IMR-90 (cell line): ENCODE results near the gene KCNG4. TPM values are rescaled to one million over a fixed set of nuclear protein-coding genes. Genes with fewer than 3 reads are reported as not detected.

ENCODE experiments used
- ATAC-seq: fragments of 200-7000 bp; cut with Tn5 transposase; 2 replicates; pipeline ENCODE4 v1.9.1; 2020; ENCODE audit warnings: low read depth, mild to moderate bottlenecking, moderate library complexity
- BruUV-seq: library from RNA; stranded (reverse); fragments of 400-500 nt; replicated peaks from 2 replicates; lab custom pipeline; 2021; lab: Mats Ljungman, UMichigan
- CTCF ChIA-PET: fragments of 300-600 bp; formaldehyde crosslinking; extraction: SDS; loops from one replicate; lab custom pipeline; 2021; ENCODE audit warnings: antibody characterized with exemption; lab: Yijun Ruan, JAX
- POLR2A ChIA-PET: fragments of 300-600 bp; sonication (Branson Sonifier 250); formaldehyde crosslinking; loops from one replicate; lab custom pipeline; 2022; ENCODE audit warnings: antibody characterized with exemption; ENCODE audit not compliant: unreplicated experiment; lab: Charles Lee
- DNase-seq: peaks from one replicate; pipeline ENCODE4 v3.0.0; 2013
- H2AFZ ChIP-seq: replicated peaks from 2 replicates; pipeline ENCODE3; 2013; ENCODE audit warnings: low read length, mild to moderate bottlenecking; ENCODE audit not compliant: poor library complexity
- H2AK5ac ChIP-seq: 2 replicates; pipeline ENCODE4 v1.6.1; 2013; ENCODE audit warnings: low read depth, low read length, inconsistent platforms
- H2AK9ac ChIP-seq: replicated peaks from 2 replicates; pipeline ENCODE3; 2013; ENCODE audit warnings: mild to moderate bottlenecking, low read depth, low read length, moderate library complexity; ENCODE audit not compliant: poor library complexity
- H2BK120ac ChIP-seq: 2 replicates; pipeline ENCODE4 v1.6.1; 2013; ENCODE audit warnings: low read depth, low read length, inconsistent platforms
- H2BK15ac ChIP-seq: 3 replicates; pipeline ENCODE4 v1.6.1; 2013; ENCODE audit warnings: low read depth, low read length, inconsistent platforms
- H2BK20ac ChIP-seq: 2 replicates; pipeline ENCODE4 v1.6.1; 2013; ENCODE audit warnings: low read depth, mild to moderate bottlenecking, inconsistent platforms, low read length, moderate library complexity
- H2BK5ac ChIP-seq: 2 replicates; pipeline ENCODE4 v1.6.1; 2013; ENCODE audit warnings: mild to moderate bottlenecking, low read depth, low read length, inconsistent platforms; ENCODE audit not compliant: poor library complexity, severe bottlenecking
- H3K14ac ChIP-seq: replicated peaks from 2 replicates; pipeline ENCODE4 v1.6.1; 2013; ENCODE audit warnings: low read depth, low read length, inconsistent platforms
- H3K18ac ChIP-seq: 2 replicates; pipeline ENCODE4 v1.6.1; 2013; ENCODE audit warnings: low read depth, low read length, control low read depth
- H3K23ac ChIP-seq: 2 replicates; pipeline ENCODE4 v1.6.1; 2013; ENCODE audit warnings: low read depth, low read length, inconsistent platforms
- H3K27ac ChIP-seq: 2 replicates; pipeline ENCODE4 v1.5.1; 2013; ENCODE audit warnings: mild to moderate bottlenecking, control low read depth, low read length; ENCODE audit not compliant: insufficient read depth
- H3K27me3 ChIP-seq: 2 replicates; pipeline ENCODE4 v1.6.1; 2013; ENCODE audit warnings: low read length; ENCODE audit not compliant: control insufficient read depth, insufficient read depth
- H3K36me3 ChIP-seq: 2 replicates; pipeline ENCODE4 v1.6.1; 2013; ENCODE audit warnings: low read length, mixed read lengths; ENCODE audit not compliant: control insufficient read depth, insufficient read depth
- H3K4ac ChIP-seq: 2 replicates; pipeline ENCODE4 v1.6.1; 2013; ENCODE audit warnings: low read depth, low read length, inconsistent platforms
- H3K4me1 ChIP-seq: 2 replicates; pipeline ENCODE4 v1.6.1; 2013; ENCODE audit warnings: low read length, mixed read lengths; ENCODE audit not compliant: control insufficient read depth, insufficient read depth
- H3K4me2 ChIP-seq: 2 replicates; pipeline ENCODE4 v1.6.1; 2013; ENCODE audit warnings: low read depth, mild to moderate bottlenecking, control low read depth, low read length, moderate library complexity
- H3K4me3 ChIP-seq: 2 replicates; pipeline ENCODE4 v1.5.1; 2013; ENCODE audit warnings: low read depth, mild to moderate bottlenecking, control low read depth, low read length, moderate library complexity; ENCODE audit not compliant: insufficient read depth
- H3K56ac ChIP-seq: 2 replicates; pipeline ENCODE4 v1.6.1; 2013; ENCODE audit warnings: low read length, inconsistent platforms; ENCODE audit not compliant: insufficient read depth; ENCODE audit errors: extremely low read depth
- H3K79me1 ChIP-seq, 2 experiments: 2 replicates each; pipeline ENCODE4 v1.6.1; 2013; ENCODE audit warnings: low read length in 2 of 2, inconsistent platforms in 1 of 2, low read depth in 1 of 2
- H3K9ac ChIP-seq: 2 replicates; pipeline ENCODE4 v1.6.1; 2013; ENCODE audit warnings: low read depth, low read length, control low read depth
- H3K9me1 ChIP-seq: 2 replicates; pipeline ENCODE4 v1.6.1; 2013; ENCODE audit warnings: low read length, inconsistent platforms; ENCODE audit not compliant: insufficient read depth
- H3K9me3 ChIP-seq: 2 replicates; pipeline ENCODE4 v1.6.1; 2013; ENCODE audit warnings: low read length; ENCODE audit not compliant: control insufficient read depth, insufficient read depth
- H4K20me1 ChIP-seq: 2 replicates; pipeline ENCODE4 v1.6.1; 2013; ENCODE audit warnings: low read length, inconsistent platforms; ENCODE audit not compliant: insufficient read depth
- H4K5ac ChIP-seq: 2 replicates; pipeline ENCODE4 v1.6.1; 2013; ENCODE audit warnings: mild to moderate bottlenecking, low read depth, low read length, control low read depth
- H4K8ac ChIP-seq, 2 experiments: 2 replicates each; pipeline ENCODE4 v1.6.1; 2013; ENCODE audit warnings: low read depth in 2 of 2, low read length in 2 of 2, control low read depth in 1 of 2, inconsistent platforms in 1 of 2
- H4K91ac ChIP-seq: 2 replicates; pipeline ENCODE4 v1.6.1; 2013; ENCODE audit warnings: low read depth, low read length, inconsistent platforms; ENCODE audit not compliant: insufficient read depth
- BHLHE40 ChIP-seq: fragments of 150-350 bp; IDR thresholded peaks from 2 replicates; pipeline ENCODE4 v1.6.1; 2016; ENCODE audit warnings: mild to moderate bottlenecking, low read depth, low read length
- CHD1 ChIP-seq: IDR thresholded peaks from 2 replicates; pipeline ENCODE4 v1.6.1; 2012; ENCODE audit warnings: low read depth, low read length, improper control_type of control experiment
- FOS ChIP-seq: fragments of 150-350 bp; IDR thresholded peaks from 2 replicates; pipeline ENCODE4 v1.6.1; 2016; ENCODE audit warnings: low read depth, low read length
- MAFK ChIP-seq: IDR thresholded peaks from 2 replicates; pipeline ENCODE4 v1.6.1; 2012; ENCODE audit warnings: low read depth, low read length, improper control_type of control experiment
- MAZ ChIP-seq: IDR thresholded peaks from 2 replicates; pipeline ENCODE4 v1.6.1; 2012; ENCODE audit warnings: low read depth, mild to moderate bottlenecking, low read length, improper control_type of control experiment, moderate library complexity, borderline replicate concordance
- MXI1 ChIP-seq: IDR thresholded peaks from 2 replicates; pipeline ENCODE4 v1.6.1; 2012; ENCODE audit warnings: low read depth, mild to moderate bottlenecking, low read length, moderate library complexity, borderline replicate concordance
- NFE2L2 ChIP-seq: fragments of 150-350 bp; IDR thresholded peaks from 2 replicates; pipeline ENCODE4 v1.6.1; 2016; ENCODE audit warnings: low read depth, mild to moderate bottlenecking, low read length
- POLR2A ChIP-seq: IDR thresholded peaks from 2 replicates; pipeline ENCODE4 v1.6.1; 2012; ENCODE audit warnings: mild to moderate bottlenecking, low read depth, low read length
- RAD21 ChIP-seq: IDR thresholded peaks from 2 replicates; pipeline ENCODE4 v1.6.1; 2012; ENCODE audit warnings: low read length, improper control_type of control experiment
- RCOR1 ChIP-seq: IDR thresholded peaks from 2 replicates; pipeline ENCODE4 v1.6.1; 2012; ENCODE audit warnings: mild to moderate bottlenecking, low read length, improper control_type of control experiment; ENCODE audit not compliant: insufficient replicate concordance
- RFX5 ChIP-seq: IDR thresholded peaks from 2 replicates; pipeline ENCODE4 v1.8.0; 2012; ENCODE audit warnings: low read depth, mild to moderate bottlenecking, low read length, moderate library complexity
- SMC3 ChIP-seq: fragments of 150-350 bp; IDR thresholded peaks from 2 replicates; pipeline ENCODE4 v1.6.1; 2016; ENCODE audit warnings: low read depth, mild to moderate bottlenecking, antibody characterized with exemption, low read length, moderate library complexity
- WGBS, 2 experiments: methylation state at CpG; one replicate each; pipeline versions ENCODE4 v1.1.5 to v1.1.7; 2013; ENCODE audit warnings: missing lambda C conversion rate in 2 of 2; ENCODE audit not compliant: insufficient read length in 1 of 2; ENCODE audit errors: extremely low coverage in 2 of 2; 5-methylcytosine and 5-hydroxymethylcytosine counted together
- dilution Hi-C: fragments of 300-500 bp; cut with HindIII; formaldehyde crosslinking; loops from one replicate; pipeline ENCODE4 v1.14.3; 2018; ENCODE audit warnings: low sequenced_read_pairs; ENCODE audit not compliant: unreplicated experiment
- in situ Hi-C: fragments of 300-500 bp; cut with MboI; formaldehyde crosslinking; loops from 3 replicates; pipeline ENCODE4 v1.14.3; 2019; ENCODE audit warnings: low sequenced_read_pairs, inconsistent platforms, mixed read lengths
- intact Hi-C: fragments of 100-400 bp; cut with micrococcal nuclease; formaldehyde crosslinking; loops from 2 replicates; pipeline ENCODE4 v1.10.0; 2022
- polyA plus RNA-seq, 3 experiments: library from polyadenylated mRNA; depleted of rRNA; stranded (reverse); fragments of >200 nt; gene quantifications; 2 replicates each; pipeline ENCODE4 v1.2.3, GENCODE V29; 2012; ENCODE audit warnings: low replicate concordance in 1 of 3
- total RNA-seq: library from RNA; depleted of rRNA; stranded (reverse); fragments of >200 nt; gene quantifications from 2 replicates; pipeline ENCODE4 v1.2.3, GENCODE V29; 2012
- TF ChIP-seq, protein P1 (sequence below): conservative IDR thresholded peaks from 2 replicates; pipeline ENCODE4 v1.5.1; 2012; ENCODE audit warnings: mild to moderate bottlenecking, low read depth, low read length, improper control_type of control experiment
- TF ChIP-seq, protein P2 (sequence below): fragments of 150-350 bp; IDR thresholded peaks from 2 replicates; pipeline ENCODE4 v1.6.1; 2017; ENCODE audit warnings: mild to moderate bottlenecking, antibody characterized with exemption, low read length, low read depth
- TF ChIP-seq, protein P3 (sequence below): fragments of 150-350 bp; IDR thresholded peaks from 2 replicates; pipeline ENCODE4 v1.6.1; 2016; ENCODE audit warnings: low read depth, mild to moderate bottlenecking, low read length, moderate library complexity, borderline replicate concordance

The KCNG4 gene
- total and polyA plus RNA-seq, 2 of the 4 experiments (the other 2 are of a cell fraction): not detected

DNA sequence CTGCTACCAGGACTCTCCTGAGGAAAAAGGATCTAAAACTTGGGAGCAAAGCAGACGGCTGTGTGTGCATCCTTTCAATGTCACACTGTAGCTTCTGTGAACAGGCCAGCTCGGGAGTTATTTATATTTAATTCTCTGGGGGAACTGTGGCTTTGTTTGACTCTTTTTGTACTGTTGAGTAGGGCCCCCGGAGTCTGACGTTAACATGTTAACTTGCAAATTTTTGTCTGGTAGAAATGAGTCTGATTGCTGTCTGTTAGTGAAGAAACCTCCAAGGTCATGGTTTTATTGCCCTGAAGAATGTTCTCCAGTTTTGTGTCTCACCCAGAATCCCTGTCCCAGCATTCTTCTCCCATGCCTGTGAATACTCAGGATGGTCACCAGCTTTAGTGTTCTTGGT is 14.2 kb upstream of the KCNG4 start:
- Histone ChIP-seq H3K9me3 (peaks cover 12% of the 10 kb centered on the region), H2BK20ac (no peak overlapping the region), H3K79me1 (no peaks in the 10 kb centered on the region), H3K4ac (no peak overlapping the region), H4K8ac (no peak overlapping the region), H3K23ac (no peak overlapping the region), H2BK120ac (no peak overlapping the region), H3K27me3 (peaks cover 62% of the 10 kb centered on the region), H3K4me3 (no peak overlapping the region), H2AK9ac (no peak overlapping the region), H2BK5ac (no peak overlapping the region), H3K56ac (no peak overlapping the region), H3K9ac (no peak overlapping the region), H2BK15ac (no peak overlapping the region), H3K27ac (no peak overlapping the region), H3K18ac (no peak overlapping the region), H3K36me3 (no peaks in the 10 kb centered on the region), H4K20me1 (no peaks in the 10 kb centered on the region), H2AK5ac (no peak overlapping the region), H3K14ac (no peak overlapping the region), H4K91ac (no peak overlapping the region), H3K9me1 (no peaks in the 10 kb centered on the region), H3K4me2 (no peak overlapping the region), H4K5ac (no peak overlapping the region), H3K4me1 (no peaks in the 10 kb centered on the region), H2AFZ (no peak overlapping the region)
- CTCF ChIA-PET: no interaction called here
- intact Hi-C loops (no loop called here), in situ Hi-C loops (no loop called here), dilution Hi-C loops (no loop called here)
- POLR2A ChIA-PET: no interaction called here
- BruUV-seq: no TSS peak
- ATAC-seq (no peak), DNase-seq (no peak)
- 0% methylated on average over 1 of the region's 4 CpGs; no CpG with 5 or more reads in 1 of the 2 experiments for WGBS, 2 experiments
- TF ChIP-seq POLR2A: no peak
- TF ChIP-seq CHD1: no peak
- TF ChIP-seq MXI1: no peak
- TF ChIP-seq NFE2L2: no peak
- TF ChIP-seq BHLHE40: no peak
- TF ChIP-seq MAZ: no peak
- TF ChIP-seq RFX5: no peak
- TF ChIP-seq MAFK: no peak
- TF ChIP-seq, protein P1, sequence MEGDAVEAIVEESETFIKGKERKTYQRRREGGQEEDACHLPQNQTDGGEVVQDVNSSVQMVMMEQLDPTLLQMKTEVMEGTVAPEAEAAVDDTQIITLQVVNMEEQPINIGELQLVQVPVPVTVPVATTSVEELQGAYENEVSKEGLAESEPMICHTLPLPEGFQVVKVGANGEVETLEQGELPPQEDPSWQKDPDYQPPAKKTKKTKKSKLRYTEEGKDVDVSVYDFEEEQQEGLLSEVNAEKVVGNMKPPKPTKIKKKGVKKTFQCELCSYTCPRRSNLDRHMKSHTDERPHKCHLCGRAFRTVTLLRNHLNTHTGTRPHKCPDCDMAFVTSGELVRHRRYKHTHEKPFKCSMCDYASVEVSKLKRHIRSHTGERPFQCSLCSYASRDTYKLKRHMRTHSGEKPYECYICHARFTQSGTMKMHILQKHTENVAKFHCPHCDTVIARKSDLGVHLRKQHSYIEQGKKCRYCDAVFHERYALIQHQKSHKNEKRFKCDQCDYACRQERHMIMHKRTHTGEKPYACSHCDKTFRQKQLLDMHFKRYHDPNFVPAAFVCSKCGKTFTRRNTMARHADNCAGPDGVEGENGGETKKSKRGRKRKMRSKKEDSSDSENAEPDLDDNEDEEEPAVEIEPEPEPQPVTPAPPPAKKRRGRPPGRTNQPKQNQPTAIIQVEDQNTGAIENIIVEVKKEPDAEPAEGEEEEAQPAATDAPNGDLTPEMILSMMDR: no peak
- no peak for TF ChIP-seq SMC3
- TF ChIP-seq, protein P2, sequence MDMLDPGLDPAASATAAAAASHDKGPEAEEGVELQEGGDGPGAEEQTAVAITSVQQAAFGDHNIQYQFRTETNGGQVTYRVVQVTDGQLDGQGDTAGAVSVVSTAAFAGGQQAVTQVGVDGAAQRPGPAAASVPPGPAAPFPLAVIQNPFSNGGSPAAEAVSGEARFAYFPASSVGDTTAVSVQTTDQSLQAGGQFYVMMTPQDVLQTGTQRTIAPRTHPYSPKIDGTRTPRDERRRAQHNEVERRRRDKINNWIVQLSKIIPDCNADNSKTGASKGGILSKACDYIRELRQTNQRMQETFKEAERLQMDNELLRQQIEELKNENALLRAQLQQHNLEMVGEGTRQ: no peak
- no peak for TF ChIP-seq RCOR1
- no peak for TF ChIP-seq FOS
- TF ChIP-seq RAD21: no peak
- TF ChIP-seq, protein P3, sequence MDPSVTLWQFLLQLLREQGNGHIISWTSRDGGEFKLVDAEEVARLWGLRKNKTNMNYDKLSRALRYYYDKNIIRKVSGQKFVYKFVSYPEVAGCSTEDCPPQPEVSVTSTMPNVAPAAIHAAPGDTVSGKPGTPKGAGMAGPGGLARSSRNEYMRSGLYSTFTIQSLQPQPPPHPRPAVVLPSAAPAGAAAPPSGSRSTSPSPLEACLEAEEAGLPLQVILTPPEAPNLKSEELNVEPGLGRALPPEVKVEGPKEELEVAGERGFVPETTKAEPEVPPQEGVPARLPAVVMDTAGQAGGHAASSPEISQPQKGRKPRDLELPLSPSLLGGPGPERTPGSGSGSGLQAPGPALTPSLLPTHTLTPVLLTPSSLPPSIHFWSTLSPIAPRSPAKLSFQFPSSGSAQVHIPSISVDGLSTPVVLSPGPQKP: no peak
